Vagina (tissue), 2 donors: ENCODE results near the gene JADE2. TPM values are rescaled to one million over a fixed set of nuclear protein-coding genes. Genes with fewer than 3 reads are reported as not detected.

Experiments used
- DNase-seq, 2 donors: peaks; one replicate each; pipeline ENCODE4 v3.0.0-alpha.2; 2017; ENCODE audit errors: extremely low spot score in 2 of 2
- H3K27ac ChIP-seq: fragments of 200-600 bp; sonication (generic); one replicate; pipeline ENCODE4 v1.5.1; 2019
- H3K27me3 ChIP-seq: fragments of 200-600 bp; sonication (generic); one replicate; pipeline ENCODE4 v1.5.1; 2019
- H3K36me3 ChIP-seq, 2 donors: fragments of 200-600 bp; sonication (generic); one replicate each; pipeline ENCODE4 v1.5.1; 2017 to 2019
- H3K4me1 ChIP-seq: fragments of 200-600 bp; sonication (generic); one replicate; pipeline ENCODE4 v1.5.1; 2019
- H3K4me3 ChIP-seq, 2 donors: fragments of 200-600 bp; sonication (generic); 1 replicate in 1 of 2; 2 replicates in 1 of 2; pipeline ENCODE4 v1.5.1; 2016 to 2019
- H3K9me3 ChIP-seq: fragments of 200-600 bp; sonication (generic); one replicate; pipeline ENCODE4 v1.5.1; 2019
- POLR2A ChIP-seq, 2 donors: fragments of 450-650 bp; IDR thresholded peaks; one replicate each; pipeline ENCODE4 v1.6.1; 2017; ENCODE audit warnings: antibody characterized with exemption in 2 of 2, mild to moderate bottlenecking in 2 of 2, moderate library complexity in 2 of 2
- POLR2AphosphoS5 ChIP-seq, 2 donors: sonication (generic); formaldehyde crosslinking; IDR thresholded peaks; one replicate each; pipeline ENCODE4 v1.9.0; 2017; ENCODE audit warnings: antibody characterized with exemption in 2 of 2, mild to moderate bottlenecking in 2 of 2, low read depth in 1 of 2; ENCODE audit not compliant: insufficient read depth in 1 of 2
- intact Hi-C: fragments of 100-400 bp; cut with DNase I; formaldehyde crosslinking; loops from one replicate; pipeline ENCODE4 v1.15.1; 2023
- total RNA-seq: library from RNA; depleted of rRNA; stranded (reverse); fragments of >200 nt; gene quantifications from one replicate; pipeline ENCODE4 v1.2.3, GENCODE V29; 2016
- TF ChIP-seq, protein P1 (sequence below), 3 experiments: fragments of 450-650 bp in 2 of 3; fragments of 200-600 bp in 1 of 3; sonication (generic) in 1 of 3; IDR thresholded peaks; one replicate each; pipeline ENCODE4 v1.5.1; 2017 to 2019; ENCODE audit warnings: antibody characterized with exemption in 3 of 3, mild to moderate bottlenecking in 2 of 3, moderate library complexity in 2 of 3

The JADE2 gene
- total RNA-seq, 1 donor from 2014 or later = 35.4 TPM

DNA sequence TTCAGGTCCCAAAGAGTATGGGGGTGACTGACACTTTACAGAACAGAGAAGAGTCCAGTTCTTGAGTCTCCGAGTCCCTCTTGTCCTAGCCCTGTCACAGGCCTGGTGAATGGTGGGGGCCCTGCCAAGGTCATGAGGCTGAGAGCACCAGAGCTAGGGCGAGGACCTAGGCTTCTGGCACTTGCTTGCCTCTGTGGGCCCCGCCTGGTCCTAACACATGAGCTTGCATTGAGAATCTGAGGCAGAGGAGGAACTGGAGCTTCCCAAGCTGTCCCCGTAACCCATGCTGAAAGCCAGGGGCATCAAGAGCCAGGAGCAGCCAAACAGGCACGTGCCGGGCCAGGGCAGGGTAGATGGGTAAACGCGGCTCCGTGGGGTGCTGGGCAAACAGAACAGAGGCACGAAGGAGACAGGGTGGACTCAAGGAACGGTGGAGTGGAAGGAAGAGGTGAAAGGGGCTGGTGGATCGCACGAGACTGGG lies 41.3 kb downstream of the JADE2 start:
- H3K36me3 ChIP-seq = peaks cover 3 to 89% of the 10 kb centered on the region in 2 donors
- DNase-seq = no peak

DNA sequence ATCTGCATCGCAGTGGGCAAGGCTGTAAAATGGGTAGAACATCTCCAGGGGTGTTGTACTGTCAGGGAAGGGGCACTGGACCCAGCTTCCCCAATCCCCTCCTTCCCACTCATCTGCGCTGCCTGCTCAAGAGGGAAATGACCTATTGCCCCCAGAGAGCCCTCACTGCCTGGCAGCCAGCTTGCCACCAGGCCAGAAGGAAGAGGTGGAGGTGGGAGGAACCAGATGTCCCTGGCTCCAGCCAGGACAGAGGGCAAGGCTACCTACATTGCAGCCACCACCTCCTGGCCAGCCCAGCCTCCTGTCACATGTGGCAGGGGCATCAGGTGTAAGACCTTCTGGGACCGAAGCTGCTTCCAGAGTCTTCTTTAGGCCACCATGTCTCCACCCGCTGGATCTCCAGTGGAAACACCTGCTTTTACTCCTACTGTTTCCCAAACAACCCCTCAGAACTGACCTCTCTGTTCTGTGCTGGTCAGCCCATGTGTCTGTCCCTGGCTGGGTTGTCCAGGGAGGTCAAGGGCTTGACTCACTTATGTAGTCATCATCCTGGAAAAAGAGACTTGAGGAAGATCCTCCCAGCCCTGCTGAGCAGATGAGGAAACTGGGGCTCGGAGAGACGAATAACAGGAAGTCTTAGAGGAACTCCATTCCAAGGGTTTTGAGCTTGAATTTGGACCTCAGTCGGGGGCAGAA lies 42.3 kb downstream of the JADE2 start:
- H3K4me1 ChIP-seq = peaks cover 43% of the 10 kb centered on the region
- DNase-seq = no peak
- no peak overlapping the region for H3K4me3 ChIP-seq
- H3K9me3 ChIP-seq = no peaks in the 10 kb centered on the region
- no peaks in the 10 kb centered on the region for H3K27me3 ChIP-seq
- peaks cover 6 to 89% of the 10 kb centered on the region in 2 donors for H3K36me3 ChIP-seq
- intact Hi-C loops = no loop called here
- H3K27ac ChIP-seq = peak overlapping the region; percentile 42
- no peak for TF ChIP-seq POLR2AphosphoS5 (IDR thresholded peaks at IDR 0.05; ENCODE audit: insufficient read depth in 1 of 2, low read depth in 1 of 2)
- TF ChIP-seq POLR2A (IDR thresholded peaks at IDR 0.05) = no peak
- TF ChIP-seq, protein P1, sequence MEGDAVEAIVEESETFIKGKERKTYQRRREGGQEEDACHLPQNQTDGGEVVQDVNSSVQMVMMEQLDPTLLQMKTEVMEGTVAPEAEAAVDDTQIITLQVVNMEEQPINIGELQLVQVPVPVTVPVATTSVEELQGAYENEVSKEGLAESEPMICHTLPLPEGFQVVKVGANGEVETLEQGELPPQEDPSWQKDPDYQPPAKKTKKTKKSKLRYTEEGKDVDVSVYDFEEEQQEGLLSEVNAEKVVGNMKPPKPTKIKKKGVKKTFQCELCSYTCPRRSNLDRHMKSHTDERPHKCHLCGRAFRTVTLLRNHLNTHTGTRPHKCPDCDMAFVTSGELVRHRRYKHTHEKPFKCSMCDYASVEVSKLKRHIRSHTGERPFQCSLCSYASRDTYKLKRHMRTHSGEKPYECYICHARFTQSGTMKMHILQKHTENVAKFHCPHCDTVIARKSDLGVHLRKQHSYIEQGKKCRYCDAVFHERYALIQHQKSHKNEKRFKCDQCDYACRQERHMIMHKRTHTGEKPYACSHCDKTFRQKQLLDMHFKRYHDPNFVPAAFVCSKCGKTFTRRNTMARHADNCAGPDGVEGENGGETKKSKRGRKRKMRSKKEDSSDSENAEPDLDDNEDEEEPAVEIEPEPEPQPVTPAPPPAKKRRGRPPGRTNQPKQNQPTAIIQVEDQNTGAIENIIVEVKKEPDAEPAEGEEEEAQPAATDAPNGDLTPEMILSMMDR (IDR thresholded peaks at IDR 0.05) = no peak

More for the DNA sequence above, 41.3 kb downstream of the JADE2 start:
- Histone ChIP-seq H3K27me3 (no peaks in the 10 kb centered on the region), H3K4me3 (no peak overlapping the region), H3K27ac (no peak overlapping the region), H3K9me3 (no peaks in the 10 kb centered on the region), H3K4me1 (peaks cover 43% of the 10 kb centered on the region)
- intact Hi-C loops = no loop called here
- TF ChIP-seq POLR2AphosphoS5 (IDR thresholded peaks at IDR 0.05; ENCODE audit: insufficient read depth in 1 of 2, low read depth in 1 of 2) = no peak

DNA sequence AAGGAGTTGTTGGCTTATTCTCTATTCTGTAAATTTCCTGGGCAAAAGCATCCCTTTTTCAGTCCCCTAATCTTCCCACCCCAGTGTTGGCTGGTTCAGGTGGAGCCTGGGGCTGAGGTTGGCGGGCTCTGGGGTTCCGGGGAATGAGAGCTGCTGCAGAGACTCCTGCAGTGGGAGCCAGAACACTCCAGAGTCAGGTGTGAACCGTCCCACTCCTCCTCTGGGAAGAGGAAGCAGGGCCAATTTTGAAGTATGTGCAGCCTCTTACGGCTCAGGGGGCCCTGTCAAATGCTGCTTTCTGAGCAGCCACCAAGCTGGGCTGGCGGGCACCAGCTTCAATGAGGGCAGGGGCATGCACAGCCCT lies 42.8 kb downstream of the JADE2 start:
- TF ChIP-seq POLR2AphosphoS5 (IDR thresholded peaks at IDR 0.05; ENCODE audit: insufficient read depth in 1 of 2, low read depth in 1 of 2) (no peak), POLR2A (IDR thresholded peaks at IDR 0.05) (no peak)
- TF ChIP-seq, protein P1 (IDR thresholded peaks at IDR 0.05) = no peak
- peaks cover 43% of the 10 kb centered on the region for H3K4me1 ChIP-seq
- intact Hi-C loops = no loop called here
- peaks cover 6 to 89% of the 10 kb centered on the region in 2 donors for H3K36me3 ChIP-seq
- H3K4me3 ChIP-seq = no peak overlapping the region
- DNase-seq = no peak
- H3K27ac ChIP-seq = peak overlapping the region; percentile 42
- H3K27me3 ChIP-seq = no peaks in the 10 kb centered on the region
- no peaks in the 10 kb centered on the region for H3K9me3 ChIP-seq

DNA sequence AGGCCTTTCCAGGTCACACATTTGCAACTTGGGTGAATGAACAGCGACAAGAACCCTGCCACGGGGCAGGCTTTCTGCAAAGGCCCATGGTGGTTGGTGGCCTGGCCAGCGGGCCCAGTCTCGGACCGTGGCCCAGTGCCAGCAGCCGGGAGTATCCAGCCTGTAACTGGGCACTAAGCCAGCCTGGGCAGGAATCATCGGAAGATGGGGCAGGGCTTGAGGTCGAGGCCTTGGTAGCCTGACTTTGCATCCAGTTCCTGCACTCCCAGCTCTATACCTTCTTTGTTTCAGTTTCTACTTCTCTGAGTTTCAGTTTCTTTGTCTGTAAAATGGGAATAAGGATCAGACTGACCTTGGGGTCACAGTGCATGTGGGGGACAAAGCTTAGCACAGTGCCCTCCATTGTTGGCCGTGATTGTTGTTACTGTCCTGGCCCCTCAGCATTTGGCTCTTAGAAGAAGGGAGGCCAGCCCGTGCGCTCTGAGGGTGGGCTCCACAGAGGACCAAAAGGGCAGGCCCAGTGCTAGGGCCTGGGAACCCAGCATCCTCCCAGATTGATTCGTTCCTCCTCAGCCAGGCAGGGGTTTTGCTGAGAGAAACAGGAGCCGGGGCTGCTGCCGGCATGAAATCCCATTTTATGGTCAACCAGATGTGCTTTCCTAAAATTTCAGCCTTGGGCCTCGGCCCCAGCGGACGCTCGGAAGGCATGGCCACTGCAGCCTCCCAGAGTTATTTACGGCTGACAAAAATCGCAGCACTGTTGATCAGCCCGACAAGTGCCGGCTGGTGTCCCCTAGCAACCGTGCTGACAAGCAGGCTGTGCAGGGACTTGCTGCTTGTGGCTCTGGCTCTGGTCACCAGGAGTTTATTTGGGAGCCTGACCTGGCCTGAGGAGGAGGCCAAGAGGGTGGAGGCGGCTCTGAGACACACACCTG lies 43.6 kb downstream of the JADE2 start:
- Histone ChIP-seq H3K27me3 (no peaks in the 10 kb centered on the region), H3K4me1 (peaks cover 43% of the 10 kb centered on the region), H3K36me3 (peaks cover 6 to 87% of the 10 kb centered on the region in 2 donors), H3K27ac (peak overlapping the region; percentile 42), H3K4me3 (no peak overlapping the region), H3K9me3 (no peaks in the 10 kb centered on the region)
- TF ChIP-seq, protein P1 (IDR thresholded peaks at IDR 0.05) = no peak
- TF ChIP-seq POLR2AphosphoS5 (IDR thresholded peaks at IDR 0.05; ENCODE audit: insufficient read depth in 1 of 2, low read depth in 1 of 2) = peak in 1 of 2 donors; percentile 40
- no peak for TF ChIP-seq POLR2A (IDR thresholded peaks at IDR 0.05)
- no peak for DNase-seq
- intact Hi-C loops = no loop called here

DNA sequence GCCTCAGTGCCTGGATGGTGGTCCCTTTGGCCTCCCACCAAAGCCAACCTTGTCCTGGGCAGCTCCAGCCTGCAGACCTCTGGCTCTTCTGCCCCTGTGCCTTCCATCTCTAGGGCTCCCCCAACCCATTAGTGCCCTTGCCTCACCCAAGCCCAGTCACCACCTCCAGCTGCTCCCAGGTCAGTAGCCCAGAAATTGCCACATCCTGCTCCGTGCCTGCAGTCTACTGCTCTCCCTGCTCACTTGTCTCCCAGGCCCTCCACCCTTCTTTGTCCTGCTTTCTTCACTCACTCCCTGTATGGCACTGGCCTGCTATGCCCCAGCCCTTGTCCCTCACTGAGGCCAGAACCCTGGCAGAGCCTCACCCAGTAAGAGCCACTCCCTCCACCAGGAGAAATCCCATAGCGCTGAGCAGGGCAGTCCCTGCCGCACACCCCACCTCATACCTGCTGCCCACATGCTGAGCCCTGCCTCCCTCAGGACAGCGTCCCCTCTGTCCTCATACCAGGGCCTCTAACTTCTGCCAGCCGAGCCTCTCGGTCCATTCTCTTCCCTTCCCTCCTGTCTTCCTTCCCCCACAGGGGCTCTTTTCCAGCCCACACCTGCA lies 44.4 kb downstream of the JADE2 start:
- H3K27ac ChIP-seq = no peak overlapping the region
- H3K36me3 ChIP-seq = peaks cover 5 to 87% of the 10 kb centered on the region in 2 donors
- no peaks in the 10 kb centered on the region for H3K9me3 ChIP-seq
- intact Hi-C loops = no loop called here
- H3K27me3 ChIP-seq = no peaks in the 10 kb centered on the region
- DNase-seq = no peak
- H3K4me3 ChIP-seq = no peak overlapping the region
- H3K4me1 ChIP-seq = peaks cover 43% of the 10 kb centered on the region
- no peak for TF ChIP-seq POLR2AphosphoS5 (IDR thresholded peaks at IDR 0.05; ENCODE audit: insufficient read depth in 1 of 2, low read depth in 1 of 2)
- TF ChIP-seq POLR2A (IDR thresholded peaks at IDR 0.05) = no peak
- TF ChIP-seq, protein P1 (IDR thresholded peaks at IDR 0.05) = no peak
